ENCODE data around the gene ASMTL.
"Not testable (repeated sequence)": the region's sequence is repeated elsewhere in the genome, so short reads cannot be mapped to it uniquely, and the experiment has no call there.

GRCh38 chrX:1446984-1447968, 5.4 kb downstream of the ASMTL start:
- TF ChIP-seq POLR2A, POLR2AphosphoS5, CTCF (IDR thresholded peaks at IDR 0.05): not testable (repeated sequence)

All from prostate gland (tissue), 2 donors.